ENCODE results near the gene TANC1. TPM values are rescaled to one million over a fixed set of nuclear protein-coding genes. Genes with fewer than 3 reads are reported as not detected.

The TANC1 gene
- total RNA-seq, 2 experiments from 2014 or later = 0.41 to 0.47 TPM

DNA sequence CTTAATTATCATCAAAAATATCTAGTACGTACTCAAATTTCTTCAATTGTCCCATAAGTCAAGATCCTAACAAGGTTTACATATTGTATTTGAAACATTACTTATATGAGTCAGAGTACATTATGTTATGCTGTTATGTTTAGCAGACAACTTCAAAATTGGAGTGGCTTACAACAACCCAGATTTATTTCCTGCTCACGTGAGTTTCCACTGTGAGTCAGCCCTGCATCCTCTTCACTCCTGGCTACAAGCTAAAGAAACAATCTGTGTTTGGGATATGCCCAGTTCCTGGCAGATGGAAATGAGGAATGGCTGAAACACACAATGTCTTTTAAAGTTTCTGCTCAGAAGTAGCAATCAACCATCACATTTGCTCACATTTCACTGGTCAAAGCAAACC lies 31.5 kb upstream of the TANC1 start:
- Histone ChIP-seq H3K27ac (ENCODE audit: low read depth in 1 of 2, low read length in 2 of 2) (no peak overlapping the region), H3K9me3 (ENCODE audit: control insufficient read depth in 1 of 2, insufficient read depth in 1 of 2, low read length in 2 of 2) (no peaks in the 10 kb centered on the region), H3K27me3 (ENCODE audit: control insufficient read depth in 1 of 2, insufficient read depth in 2 of 2, low read length in 2 of 2) (no peaks in the 10 kb centered on the region), H3K4me3 (ENCODE audit: low read length) (no peak overlapping the region), H3K36me3 (ENCODE audit: insufficient read depth, low read length) (no peaks in the 10 kb centered on the region), H3K4me1 (ENCODE audit: insufficient read depth, low read length) (no peaks in the 10 kb centered on the region)
- Mint-ChIP-seq H3K27me3 (no peaks in the 10 kb centered on the region), H3K4me1 (ENCODE audit: low read depth) (no peaks in the 10 kb centered on the region), H3K4me3 (no peak overlapping the region), H3K9me3 (peaks cover 2% of the 10 kb centered on the region), H3K27ac (no peak overlapping the region), H3K36me3 (ENCODE audit: low read depth) (no peaks in the 10 kb centered on the region)
- no peak for ATAC-seq (ENCODE audit: poor library complexity)
- intact Hi-C loops (cut with DNase I, micrococcal nuclease) = no loop called here
- ChIA-PET CTCF (no interaction called here), POLR2A (no interaction called here)
- DNase-seq = no peak
- TF ChIP-seq, protein P1, sequence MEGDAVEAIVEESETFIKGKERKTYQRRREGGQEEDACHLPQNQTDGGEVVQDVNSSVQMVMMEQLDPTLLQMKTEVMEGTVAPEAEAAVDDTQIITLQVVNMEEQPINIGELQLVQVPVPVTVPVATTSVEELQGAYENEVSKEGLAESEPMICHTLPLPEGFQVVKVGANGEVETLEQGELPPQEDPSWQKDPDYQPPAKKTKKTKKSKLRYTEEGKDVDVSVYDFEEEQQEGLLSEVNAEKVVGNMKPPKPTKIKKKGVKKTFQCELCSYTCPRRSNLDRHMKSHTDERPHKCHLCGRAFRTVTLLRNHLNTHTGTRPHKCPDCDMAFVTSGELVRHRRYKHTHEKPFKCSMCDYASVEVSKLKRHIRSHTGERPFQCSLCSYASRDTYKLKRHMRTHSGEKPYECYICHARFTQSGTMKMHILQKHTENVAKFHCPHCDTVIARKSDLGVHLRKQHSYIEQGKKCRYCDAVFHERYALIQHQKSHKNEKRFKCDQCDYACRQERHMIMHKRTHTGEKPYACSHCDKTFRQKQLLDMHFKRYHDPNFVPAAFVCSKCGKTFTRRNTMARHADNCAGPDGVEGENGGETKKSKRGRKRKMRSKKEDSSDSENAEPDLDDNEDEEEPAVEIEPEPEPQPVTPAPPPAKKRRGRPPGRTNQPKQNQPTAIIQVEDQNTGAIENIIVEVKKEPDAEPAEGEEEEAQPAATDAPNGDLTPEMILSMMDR (IDR thresholded peaks at IDR 0.05) = no peak

DNA sequence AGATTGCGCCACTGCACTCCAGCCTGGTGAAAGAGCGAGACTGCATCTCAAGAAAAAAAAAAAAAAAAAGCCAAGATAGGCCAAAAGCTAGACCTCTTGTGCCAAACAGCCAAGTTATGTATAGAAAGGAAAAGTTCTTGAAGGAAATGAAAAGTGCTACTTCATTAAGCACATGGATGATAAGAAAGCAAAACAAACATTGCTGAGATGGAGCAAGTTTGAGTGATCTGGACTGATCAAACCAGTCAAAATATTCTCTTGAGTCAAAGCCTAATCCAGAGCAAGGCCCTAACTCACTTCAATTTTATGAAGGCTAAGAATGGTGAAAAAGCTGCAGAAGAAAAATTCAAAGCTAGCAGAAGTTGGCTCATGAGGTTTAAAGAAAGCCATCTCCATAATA lies 28.1 kb upstream of the TANC1 start:
- H3K36me3 Mint-ChIP-seq (ENCODE audit: low read depth) = no peaks in the 10 kb centered on the region
- no peak overlapping the region for H3K27ac Mint-ChIP-seq
- Histone ChIP-seq H3K27me3 (ENCODE audit: control insufficient read depth in 1 of 2, insufficient read depth in 2 of 2, low read length in 2 of 2) (no peaks in the 10 kb centered on the region), H3K4me3 (ENCODE audit: low read length) (no peak overlapping the region), H3K27ac (ENCODE audit: low read depth in 1 of 2, low read length in 2 of 2) (no peak overlapping the region), H3K9me3 (ENCODE audit: control insufficient read depth in 1 of 2, insufficient read depth in 1 of 2, low read length in 2 of 2) (no peaks in the 10 kb centered on the region), H3K36me3 (ENCODE audit: insufficient read depth, low read length) (no peaks in the 10 kb centered on the region), H3K4me1 (ENCODE audit: insufficient read depth, low read length) (no peaks in the 10 kb centered on the region)
- TF ChIP-seq, protein P1 (IDR thresholded peaks at IDR 0.05) = no peak
- DNase-seq (no peak), ATAC-seq (ENCODE audit: poor library complexity) (no peak)
- H3K9me3 Mint-ChIP-seq = peaks cover 2% of the 10 kb centered on the region
- no peak overlapping the region for H3K4me3 Mint-ChIP-seq
- CTCF ChIA-PET = interaction anchor here (1.7 kb wide), 1 partner anchor 12 kb away, joined by 3 read pairs; no protein-coding TSS in a partner anchor
- no peaks in the 10 kb centered on the region for H3K27me3 Mint-ChIP-seq
- intact Hi-C loops (cut with DNase I, micrococcal nuclease) = no loop called here
- POLR2A ChIA-PET = no interaction called here
- H3K4me1 Mint-ChIP-seq (ENCODE audit: low read depth) = no peaks in the 10 kb centered on the region

DNA sequence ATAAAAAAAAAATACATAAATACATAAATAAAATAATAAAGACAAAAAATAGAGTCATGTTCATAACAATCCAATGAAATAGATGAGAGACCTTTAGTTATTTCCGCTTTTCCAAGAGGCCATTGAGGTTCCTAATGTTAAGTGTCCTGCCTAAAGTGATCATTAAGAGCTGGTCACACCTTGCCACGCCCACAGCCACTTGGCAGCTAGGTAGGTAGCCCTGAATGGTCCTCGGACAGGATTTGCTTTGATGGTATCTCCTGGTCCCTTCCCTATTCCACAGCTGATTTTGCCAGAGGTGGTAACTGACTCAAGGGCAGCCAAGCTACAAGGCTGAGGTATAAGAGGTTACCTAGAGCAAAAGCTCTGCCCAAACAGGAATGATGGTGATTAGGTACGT lies 24.5 kb upstream of the TANC1 start:
- H3K27ac ChIP-seq (ENCODE audit: low read depth in 1 of 2, low read length in 2 of 2) = no peak overlapping the region

More for the DNA sequence above, 24.5 kb upstream of the TANC1 start:
- ATAC-seq (ENCODE audit: poor library complexity) (no peak), DNase-seq (no peak)
- Histone ChIP-seq H3K9me3 (ENCODE audit: control insufficient read depth in 1 of 2, insufficient read depth in 1 of 2, low read length in 2 of 2) (no peaks in the 10 kb centered on the region), H3K4me3 (ENCODE audit: low read length) (no peak overlapping the region), H3K36me3 (ENCODE audit: insufficient read depth, low read length) (no peaks in the 10 kb centered on the region), H3K4me1 (ENCODE audit: insufficient read depth, low read length) (no peaks in the 10 kb centered on the region), H3K27me3 (ENCODE audit: control insufficient read depth in 1 of 2, insufficient read depth in 2 of 2, low read length in 2 of 2) (no peaks in the 10 kb centered on the region)
- no peak overlapping the region for H3K4me3 Mint-ChIP-seq
- TF ChIP-seq, protein P1 (IDR thresholded peaks at IDR 0.05) = no peak
- ChIA-PET CTCF (no interaction called here), POLR2A (no interaction called here)
- H3K9me3 Mint-ChIP-seq = no peaks in the 10 kb centered on the region
- no peaks in the 10 kb centered on the region for H3K27me3 Mint-ChIP-seq
- no peaks in the 10 kb centered on the region for H3K4me1 Mint-ChIP-seq (ENCODE audit: low read depth)
- H3K27ac Mint-ChIP-seq = no peak overlapping the region
- no peaks in the 10 kb centered on the region for H3K36me3 Mint-ChIP-seq (ENCODE audit: low read depth)
- intact Hi-C loops (cut with DNase I, micrococcal nuclease) = no loop called here

Data from CD4-positive, alpha-beta T cell (primary cell).